Islet of Langerhans (tissue), 1 donor: Measurements from ENCODE around the gene PALLD.
"Not testable (repeated sequence)": the region's sequence is repeated elsewhere in the genome, so short reads cannot be mapped to it uniquely, and the experiment has no call there.

ENCODE experiments used
- FAIRE-seq: peaks from one replicate; lab custom pipeline; 2011; peaks lifted over from hg19 to GRCh38; lab: Jason Lieb, UNC

The PALLD gene

GRCh38 chr4:168491563-168491962 lies 5.3 kb upstream of the PALLD start:
- peak; percentile 5 for FAIRE-seq

DNA sequence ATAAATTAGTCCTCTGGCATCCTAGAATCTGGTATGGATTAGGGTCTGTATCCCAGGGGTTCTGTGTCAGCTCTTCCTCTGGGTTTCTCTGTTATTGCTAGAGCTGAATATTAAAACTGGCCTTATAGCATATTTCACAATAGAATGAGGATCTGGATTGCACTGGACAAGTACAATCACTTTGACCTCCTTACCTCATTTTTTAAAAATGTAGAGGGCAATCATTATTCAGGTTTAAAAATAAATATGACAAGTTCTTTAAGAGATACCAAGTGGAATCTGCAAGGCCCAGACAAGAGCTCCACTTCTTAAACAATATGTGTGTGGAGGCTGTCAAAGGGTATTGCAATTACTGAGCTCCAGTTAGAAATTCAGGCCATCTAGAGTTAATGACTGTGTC lies 1.4 kb downstream of the PALLD start:
- no peak for FAIRE-seq

DNA sequence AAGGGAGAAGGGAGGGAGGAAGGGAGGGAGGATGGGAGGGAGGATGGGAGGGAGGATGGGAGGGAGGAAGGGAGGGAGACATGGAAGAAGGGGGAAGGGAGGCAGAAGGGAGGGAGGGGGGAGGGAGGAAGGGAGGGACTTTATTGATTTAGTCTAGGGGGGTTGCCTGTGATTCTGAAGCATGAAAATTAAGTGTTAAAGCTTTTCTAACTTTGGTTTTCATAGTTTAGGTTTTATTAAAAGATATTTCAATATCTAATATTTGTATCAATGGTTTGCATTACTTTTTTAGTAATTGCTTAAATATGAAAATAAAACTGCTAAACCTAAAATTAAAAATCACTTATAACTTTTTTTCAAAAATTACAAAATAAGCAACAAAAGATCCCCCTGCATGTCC lies 2.4 kb downstream of the PALLD start:
- no peak for FAIRE-seq

- peak; percentile 92 for FAIRE-seq
Observed at GRCh38 chr4:168501407-168501806, 4.6 kb downstream of the PALLD start.

- no peak for FAIRE-seq
Observed at GRCh38 chr4:168502861-168503260, 6.0 kb downstream of the PALLD start.

GRCh38 chr4:168503652-168504362 lies 7.0 kb downstream of the PALLD start:
- no peak for FAIRE-seq

DNA sequence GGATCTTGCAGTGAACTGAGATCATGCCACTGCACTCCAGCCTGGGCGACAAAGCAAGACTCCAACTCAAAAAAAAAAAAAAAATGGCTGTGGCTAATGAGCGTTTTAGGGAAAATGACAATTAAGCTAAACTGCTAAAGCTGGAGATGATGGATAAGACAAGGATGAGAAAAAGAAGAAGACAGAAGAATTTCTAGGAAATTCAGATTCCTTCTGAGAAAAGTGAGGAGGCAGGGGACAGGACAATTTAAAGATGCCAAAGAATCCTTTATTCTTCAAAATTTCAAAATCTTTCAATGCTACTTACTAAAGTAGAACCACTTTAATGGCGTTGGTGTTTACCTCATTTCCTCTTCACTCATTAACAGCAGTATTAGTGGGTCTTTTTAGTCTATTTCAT lies 7.7 kb downstream of the PALLD start:
- FAIRE-seq = no peak

DNA sequence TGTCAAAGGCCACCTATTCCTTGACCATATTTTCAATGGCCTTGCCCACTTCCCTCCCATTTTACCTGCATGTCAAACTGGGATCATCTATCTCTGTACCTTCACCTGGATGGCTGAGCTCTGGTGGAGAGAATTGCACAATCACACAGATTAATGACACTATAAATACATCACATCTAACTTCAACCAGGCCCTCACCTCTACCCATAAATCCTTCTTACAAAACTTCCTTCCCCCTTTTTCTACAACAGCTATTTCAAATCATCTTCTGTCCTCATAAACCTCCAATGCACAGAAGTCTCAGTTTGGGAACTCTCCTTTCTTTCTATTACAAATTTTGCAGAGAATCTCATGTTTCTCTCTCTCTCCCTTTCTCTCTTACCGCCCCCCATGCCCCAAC lies 9.2 kb downstream of the PALLD start:
- no peak for FAIRE-seq

GRCh38 chr4:168507178-168507815 lies 10.4 kb downstream of the PALLD start:
- FAIRE-seq = no peak

DNA sequence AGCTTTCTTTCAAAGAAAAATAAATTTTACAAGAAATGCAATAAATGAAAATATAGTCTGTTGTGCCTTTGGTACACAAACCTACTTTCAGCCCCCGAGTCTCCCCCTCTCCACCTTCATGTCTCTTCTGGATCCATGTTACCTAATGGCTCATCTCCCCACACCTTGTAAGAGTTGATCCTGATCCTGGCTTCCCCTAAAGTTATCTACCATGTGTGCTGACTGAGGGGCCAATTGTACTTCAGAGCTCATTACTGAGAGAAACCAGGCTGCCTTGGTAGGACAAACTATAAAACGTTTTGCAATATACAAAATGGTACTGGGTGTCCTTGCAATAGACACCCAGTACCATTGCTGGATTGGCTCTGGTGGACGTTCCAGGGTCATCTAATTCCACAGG lies 11.8 kb downstream of the PALLD start:
- no peak for FAIRE-seq

DNA sequence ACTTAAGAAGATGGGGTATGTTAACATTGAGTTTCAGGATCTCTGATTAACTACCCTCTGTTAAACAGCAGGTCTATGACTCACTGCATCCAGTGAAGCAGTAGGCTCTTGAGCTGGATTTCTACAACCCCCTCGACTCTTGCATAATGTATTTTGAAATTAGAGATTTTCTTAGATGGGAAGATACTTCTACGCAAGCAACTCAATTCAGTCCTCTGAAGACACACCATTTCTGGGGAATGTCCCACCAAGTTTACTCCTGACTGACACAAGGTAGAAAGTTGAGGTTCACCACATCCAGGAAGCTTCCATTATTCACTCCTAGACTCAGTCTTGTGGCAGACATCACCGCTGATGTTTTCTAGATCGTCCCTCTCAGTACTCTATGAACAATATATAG lies 12.9 kb downstream of the PALLD start:
- no peak for FAIRE-seq

- FAIRE-seq = no peak
Observed at GRCh38 chr4:168511780-168512489, 15.1 kb downstream of the PALLD start.

DNA sequence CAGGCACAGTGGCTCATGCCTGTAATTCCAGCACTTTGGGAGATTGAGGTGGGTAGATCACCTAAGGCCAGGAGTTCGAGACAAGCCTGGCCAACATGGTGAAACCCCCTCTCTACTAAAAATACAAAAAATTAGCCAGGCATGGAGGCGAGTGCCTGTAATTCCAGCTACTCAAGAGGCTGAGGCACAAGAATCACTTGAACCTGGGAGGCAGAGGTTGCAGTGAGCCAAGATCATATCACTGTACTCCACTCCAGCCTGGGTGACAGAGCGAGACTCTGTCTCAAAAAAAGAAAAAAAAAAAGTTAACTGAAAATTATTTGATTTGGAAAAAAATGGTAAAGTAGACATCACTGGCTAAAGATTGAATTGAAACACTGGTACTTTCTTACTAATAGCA lies 17.0 kb downstream of the PALLD start:
- FAIRE-seq = not testable (repeated sequence)

GRCh38 chr4:168514249-168514852 lies 17.5 kb downstream of the PALLD start:
- peak; percentile 97 for FAIRE-seq

DNA sequence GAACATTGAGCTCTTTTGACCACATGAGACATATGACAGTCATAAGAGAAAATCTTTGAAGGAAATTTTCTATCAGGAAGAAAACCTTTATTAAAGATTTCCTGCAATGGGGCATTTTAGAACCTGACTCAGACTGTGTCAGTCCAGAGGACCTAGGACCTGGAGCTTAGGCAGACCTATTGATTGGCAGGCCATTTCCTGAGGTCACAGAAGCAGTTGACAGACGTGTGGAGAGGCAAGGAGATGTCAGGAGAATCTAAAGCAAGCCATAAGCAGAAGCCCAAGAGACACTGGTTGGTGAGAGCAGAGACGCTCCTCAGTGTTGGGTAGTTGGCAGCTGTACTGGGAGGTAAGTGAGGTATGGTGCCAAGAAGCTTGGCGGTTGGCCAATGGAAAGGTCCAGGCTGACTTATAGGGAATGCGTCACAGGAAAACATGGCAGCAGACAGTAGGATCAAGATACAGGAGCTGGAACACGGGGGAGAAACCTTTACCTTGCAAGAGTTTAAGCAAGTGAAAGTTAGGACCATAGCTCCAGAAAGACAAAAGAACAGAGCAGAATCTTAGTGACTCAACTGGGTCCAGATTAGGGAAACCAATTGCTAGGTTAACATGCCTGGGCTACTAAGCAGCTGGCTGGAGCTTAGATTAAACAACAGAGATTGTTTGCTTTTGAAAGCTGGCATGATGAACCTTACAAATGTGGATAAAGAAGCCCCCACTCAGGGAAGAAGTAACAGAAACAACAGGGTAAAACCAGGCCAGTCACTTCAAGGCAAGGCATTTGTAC lies 18.6 kb downstream of the PALLD start:
- FAIRE-seq = no peak

GRCh38 chr4:168516841-168517240 lies 20.0 kb downstream of the PALLD start:
- no peak for FAIRE-seq

GRCh38 chr4:168519576-168519975 lies 22.7 kb downstream of the PALLD start:
- no peak for FAIRE-seq

DNA sequence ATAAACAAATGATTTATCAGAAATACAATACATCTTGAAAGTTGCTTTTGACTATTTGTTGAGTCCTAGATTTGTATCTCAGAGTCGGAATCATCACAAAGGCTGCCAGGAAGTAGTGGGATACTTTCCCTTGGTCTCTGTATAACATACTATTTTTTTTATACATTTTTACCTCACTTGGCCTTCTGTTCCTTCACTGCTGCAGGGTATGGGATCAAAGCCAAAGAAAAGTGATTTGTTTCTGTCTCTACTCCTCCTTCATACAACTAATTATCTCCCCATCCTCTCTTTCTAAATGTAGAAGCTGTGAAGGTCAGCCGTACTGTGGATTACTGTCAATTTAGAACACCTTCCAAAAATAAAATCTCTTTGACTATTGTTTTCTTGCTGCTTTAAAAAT lies 24.9 kb downstream of the PALLD start:
- no peak for FAIRE-seq

DNA sequence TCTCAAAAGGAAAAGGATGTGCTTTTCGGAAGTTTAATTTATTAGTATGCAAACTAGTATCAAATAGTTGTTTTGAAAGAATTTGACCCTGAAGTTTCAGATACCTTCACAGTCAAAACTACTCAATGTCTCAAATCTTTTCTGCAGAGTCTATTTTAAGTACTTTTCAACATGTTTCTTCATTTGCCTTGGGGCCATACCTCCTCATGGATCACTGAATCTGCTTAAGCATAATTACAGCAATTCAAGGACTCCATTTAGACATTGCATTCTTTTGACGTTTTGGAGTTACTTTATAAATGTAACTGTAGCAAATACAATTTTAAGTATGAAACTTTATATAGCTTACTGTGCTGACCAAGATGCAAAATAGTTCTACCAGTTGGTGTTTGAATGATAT lies 25.5 kb downstream of the PALLD start:
- FAIRE-seq = no peak

- no peak for FAIRE-seq
Observed at GRCh38 chr4:168522829-168523489, 26.1 kb downstream of the PALLD start.

- no peak for FAIRE-seq
Observed at GRCh38 chr4:168524006-168524405, 27.2 kb downstream of the PALLD start.

GRCh38 chr4:168524897-168525296 lies 28.0 kb downstream of the PALLD start:
- no peak for FAIRE-seq
